Astrocyte of the cerebellum (primary cell): ENCODE data around the gene ZRANB1.

Experiments
- DNase-seq: peaks from one replicate; pipeline ENCODE4 v3.0.0-alpha.2; 2011; ENCODE audit warnings: low read depth
- H3K4me3 ChIP-seq: 2 replicates; pipeline ENCODE4 v1.5.1; 2011; ENCODE audit warnings: mild to moderate bottlenecking, low read depth, low read length, moderate library complexity
- CTCF ChIP-seq: IDR thresholded peaks from 2 replicates; pipeline ENCODE4 v1.5.1; 2012; ENCODE audit warnings: low read length, low read depth, moderate library complexity, mild to moderate bottlenecking; ENCODE audit errors: missing control alignments
- in situ Hi-C: cut with HindIII; loops from 2 replicates; pipeline ENCODE4 v1.10.0; 2017; ENCODE audit warnings: low sequenced_read_pairs

ZRANB1 gene

DNA sequence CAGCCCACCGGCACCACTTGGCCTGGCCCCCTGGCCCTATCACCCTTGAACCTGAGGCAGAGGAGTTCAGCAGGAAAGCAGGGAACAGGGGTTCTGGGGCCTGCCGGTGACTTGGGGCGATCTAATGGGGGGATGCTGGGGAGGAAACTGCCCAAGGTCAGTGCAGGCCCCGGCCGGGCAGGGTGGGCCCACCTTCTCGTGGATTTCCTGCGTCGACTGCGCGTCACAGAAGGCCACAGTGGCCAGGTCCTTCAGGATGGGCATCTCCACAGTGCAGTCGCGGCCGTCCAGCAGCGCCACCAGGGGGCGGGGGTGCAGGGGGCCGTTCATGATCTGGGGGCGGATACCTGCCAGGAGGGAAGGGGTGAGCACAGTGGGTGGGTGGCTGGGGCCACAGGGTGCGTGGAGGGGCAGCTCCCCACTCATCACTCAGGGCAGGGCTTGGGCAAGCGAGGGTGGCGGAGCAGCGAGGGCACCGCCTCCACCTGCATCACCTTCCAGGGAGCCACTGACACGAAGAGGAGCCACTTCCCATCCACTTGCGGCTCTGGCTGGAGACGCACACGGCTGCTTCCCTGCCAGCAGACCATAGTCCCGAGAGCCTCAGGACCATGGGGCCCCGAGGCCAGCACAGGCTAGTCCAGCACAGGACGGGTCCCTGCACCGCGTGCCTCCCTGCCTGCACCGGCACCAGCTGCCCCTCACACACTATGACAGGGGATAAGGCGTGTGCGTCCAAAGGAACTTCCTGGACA, 61.4 kb downstream of the ZRANB1 start:
- H3K4me3 ChIP-seq, result no peak overlapping the region
- no peak for TF ChIP-seq CTCF
- DNase-seq, result no peak
- in situ Hi-C loops, result no loop called here

GRCh38 chr10:125003901-125004467, 62.1 kb downstream of the ZRANB1 start:
- no peak overlapping the region for H3K4me3 ChIP-seq
- DNase-seq, result no peak
- TF ChIP-seq CTCF, result no peak
- in situ Hi-C loops, result no loop called here

DNA sequence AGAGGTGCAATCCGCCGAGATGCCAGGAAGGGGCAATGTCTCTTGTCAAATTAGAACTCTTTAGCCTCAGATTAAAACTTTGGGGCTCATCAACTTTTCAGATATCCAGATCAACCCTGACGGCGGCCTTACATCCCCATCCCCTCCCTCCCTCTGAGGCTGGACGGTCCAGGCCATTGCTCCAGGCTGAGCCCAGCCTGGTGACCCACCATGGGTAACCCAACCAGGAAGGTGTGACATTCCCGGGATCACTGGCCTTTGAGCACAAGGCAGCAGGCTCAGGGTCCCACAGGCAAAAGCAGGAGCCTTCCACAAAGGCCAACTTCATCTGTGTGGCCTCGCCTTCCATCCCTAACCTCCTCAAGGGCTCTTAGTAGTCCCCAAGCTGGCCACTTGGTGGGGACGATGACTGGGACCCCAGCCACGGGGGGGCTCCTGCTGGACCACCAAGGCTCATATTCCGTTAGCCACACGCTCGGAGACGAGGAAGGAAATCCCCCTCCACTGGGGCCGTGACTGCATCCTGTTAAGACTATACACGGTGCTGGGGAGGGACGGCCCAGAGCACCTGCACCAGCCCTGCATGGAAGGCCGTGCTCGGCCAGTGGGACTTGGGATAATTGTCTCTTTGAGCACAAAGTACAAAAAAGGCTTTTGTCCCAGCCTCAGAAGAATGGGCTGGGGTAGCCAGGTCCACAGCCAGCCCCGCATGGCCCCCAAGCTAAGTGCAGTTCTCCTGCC, 62.8 kb downstream of the ZRANB1 start:
- DNase-seq, result no peak
- in situ Hi-C loops, result no loop called here
- no peak overlapping the region for H3K4me3 ChIP-seq
- TF ChIP-seq CTCF, result no peak

GRCh38 chr10:125005312-125006187, 63.6 kb downstream of the ZRANB1 start:
- in situ Hi-C loops, result no loop called here
- TF ChIP-seq CTCF, result no peak
- DNase-seq, result no peak
- H3K4me3 ChIP-seq, result no peak overlapping the region

DNA sequence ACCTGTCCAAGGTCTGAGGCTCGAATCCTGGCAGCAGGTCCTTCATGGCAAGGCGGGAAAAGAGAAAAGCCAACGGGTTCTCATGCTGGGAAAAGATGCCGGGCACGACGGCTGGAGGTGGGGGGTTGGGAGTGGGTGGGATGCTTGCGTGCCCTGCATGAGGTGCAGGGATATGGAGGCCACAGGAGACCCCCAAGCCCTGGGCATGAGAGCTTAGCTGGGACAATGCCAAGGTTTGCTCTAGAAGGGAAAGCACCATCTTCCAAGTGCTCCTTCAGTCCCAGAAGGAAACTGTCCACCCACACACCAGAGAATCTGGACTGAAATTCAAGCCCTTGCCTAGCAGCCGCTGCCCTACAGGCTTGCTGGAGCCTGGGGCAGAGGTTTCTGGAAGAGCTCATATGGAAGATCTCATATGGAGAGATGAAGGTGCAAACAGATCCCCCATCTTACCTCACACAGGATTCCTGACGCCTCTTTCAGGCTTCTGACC, 64.3 kb downstream of the ZRANB1 start:
- H3K4me3 ChIP-seq, result no peak overlapping the region
- no peak for TF ChIP-seq CTCF
- in situ Hi-C loops, result no loop called here
- DNase-seq, result no peak

DNA sequence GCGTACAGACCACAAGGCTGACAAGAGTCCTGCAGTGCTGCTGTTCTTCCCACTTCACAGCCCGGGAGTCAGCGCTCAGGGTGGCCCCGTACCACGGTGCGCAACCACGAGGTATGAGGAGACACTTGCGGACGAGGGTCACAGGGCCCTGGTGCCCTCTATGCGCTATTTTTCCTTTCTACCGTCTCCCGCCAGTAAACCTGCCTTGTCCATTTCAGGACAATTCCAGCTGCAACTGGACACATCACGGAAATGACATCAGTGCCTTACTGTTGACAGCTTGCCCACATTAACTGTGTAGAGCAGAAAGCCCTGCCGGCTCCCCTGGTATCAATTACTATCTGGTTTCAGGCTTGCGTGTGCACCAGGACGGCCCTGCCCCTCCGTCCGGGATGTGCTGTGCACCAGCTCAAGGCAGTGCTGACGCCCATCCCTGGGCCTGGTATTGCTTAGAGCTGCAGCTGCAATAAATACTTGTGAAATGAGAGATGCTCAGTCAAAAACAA, 65.1 kb downstream of the ZRANB1 start:
- DNase-seq, result no peak
- no peak overlapping the region for H3K4me3 ChIP-seq
- in situ Hi-C loops, result no loop called here
- TF ChIP-seq CTCF, result no peak
